ENCODE measurements around the gene SLC25A40.
"Not testable (repeated sequence)": the region's sequence is repeated elsewhere in the genome, so short reads cannot be mapped to it uniquely, and the experiment has no call there.

SLC25A40 gene, protein sequence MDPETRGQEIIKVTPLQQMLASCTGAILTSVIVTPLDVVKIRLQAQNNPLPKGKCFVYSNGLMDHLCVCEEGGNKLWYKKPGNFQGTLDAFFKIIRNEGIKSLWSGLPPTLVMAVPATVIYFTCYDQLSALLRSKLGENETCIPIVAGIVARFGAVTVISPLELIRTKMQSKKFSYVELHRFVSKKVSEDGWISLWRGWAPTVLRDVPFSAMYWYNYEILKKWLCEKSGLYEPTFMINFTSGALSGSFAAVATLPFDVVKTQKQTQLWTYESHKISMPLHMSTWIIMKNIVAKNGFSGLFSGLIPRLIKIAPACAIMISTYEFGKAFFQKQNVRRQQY

DNA sequence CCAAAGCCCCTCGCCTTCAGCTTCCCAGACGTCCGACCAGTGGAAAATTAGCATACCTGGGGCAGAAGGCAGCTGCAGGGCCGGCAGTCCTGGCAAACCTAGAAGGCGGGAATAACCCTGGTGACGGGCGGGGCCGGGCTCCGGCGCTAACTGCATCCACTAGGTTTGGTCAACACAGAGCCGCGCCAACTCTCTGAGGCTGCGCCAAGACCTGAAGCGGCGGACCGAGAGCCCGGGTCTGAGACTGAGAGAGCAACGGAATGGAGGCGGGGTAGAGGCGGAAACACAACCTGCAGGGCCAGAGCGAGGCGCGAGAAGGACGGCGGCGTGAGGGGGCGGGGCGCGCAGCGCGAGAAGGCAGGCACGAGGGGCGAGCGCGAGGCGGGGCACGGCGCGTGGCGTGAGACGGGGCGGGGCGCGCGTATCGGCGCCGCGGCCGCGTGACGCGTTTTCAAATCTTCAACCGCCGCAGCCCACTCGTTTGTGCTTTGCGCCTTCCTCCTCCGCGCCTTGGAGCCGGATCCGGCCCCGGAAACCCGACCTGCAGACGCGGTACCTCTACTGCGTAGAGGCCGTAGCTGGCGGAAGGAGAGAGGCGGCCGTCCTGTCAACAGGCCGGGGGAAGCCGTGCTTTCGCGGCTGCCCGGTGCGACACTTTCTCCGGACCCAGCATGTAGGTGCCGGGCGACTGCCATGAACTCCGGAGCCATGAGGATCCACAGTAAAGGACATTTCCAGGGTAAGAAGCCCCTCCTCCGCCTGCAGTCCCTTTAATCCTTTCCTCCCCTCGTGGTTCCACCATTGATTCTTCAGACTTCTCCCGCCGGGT is at the start of gene SLC25A40, which contains the start of gene DBF4:
SLC25A40 (minus strand) TSS at position 321 of the 829 bp plus-strand sequence. CDS start 17,633 bp downstream, outside the sequence.
DBF4 (plus strand) TSS at position 454 of the 829 bp plus-strand sequence; CDS start at position 694, 240 bp downstream.
- peak; percentile 79 for DNase-seq (ENCODE audit: low spot score)

DNA sequence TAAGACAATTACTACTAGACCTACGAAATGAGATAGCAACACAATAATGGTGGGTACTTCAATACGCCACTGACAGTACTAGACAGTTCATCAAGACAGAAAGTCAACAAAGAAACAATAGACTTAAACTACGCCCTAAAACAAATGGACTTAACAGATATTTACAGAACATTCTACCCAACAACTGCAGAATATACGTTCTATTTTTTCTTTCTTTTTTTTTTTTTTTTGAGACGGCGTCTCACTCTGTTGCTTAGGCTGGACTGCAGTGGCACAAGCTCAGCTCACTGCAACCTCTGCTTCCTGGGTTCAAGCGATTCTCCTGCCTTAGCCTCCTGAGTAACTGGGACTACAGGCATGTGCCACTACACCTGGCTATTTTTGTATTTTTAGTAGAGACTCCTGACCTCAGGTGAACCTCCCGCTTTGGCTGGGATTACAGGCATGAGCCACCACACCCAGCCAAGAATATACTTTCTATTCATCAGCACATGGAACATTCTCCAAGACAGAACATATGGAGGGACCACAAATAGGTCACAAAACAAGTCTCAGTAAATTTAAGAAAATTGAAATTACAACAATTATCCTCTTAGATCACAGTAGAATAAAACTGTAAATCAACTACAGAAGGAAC is 46.7 kb upstream of the SLC25A40 start:
- DNase-seq (ENCODE audit: low spot score): not testable (repeated sequence)

DNA sequence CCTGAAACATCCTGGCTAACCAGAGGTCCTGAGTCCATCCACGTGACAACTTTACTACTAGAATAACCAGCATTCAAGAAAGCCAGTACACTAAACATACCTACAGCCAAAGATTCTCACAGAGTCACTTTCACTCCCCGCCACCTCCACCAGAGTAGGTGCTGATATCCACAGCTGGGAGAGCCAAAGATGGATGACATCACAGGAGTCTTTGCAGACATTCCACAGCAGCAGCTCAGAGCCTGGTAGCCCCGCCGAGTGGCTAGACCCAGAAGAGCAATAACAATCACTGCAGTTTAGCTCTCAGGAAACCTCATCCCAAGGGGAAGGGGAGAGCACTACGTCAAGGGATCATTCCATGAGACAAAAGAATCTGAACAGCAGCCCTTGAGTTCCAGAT is 44.4 kb upstream of the SLC25A40 start:
- DNase-seq (ENCODE audit: low spot score): no peak

DNA sequence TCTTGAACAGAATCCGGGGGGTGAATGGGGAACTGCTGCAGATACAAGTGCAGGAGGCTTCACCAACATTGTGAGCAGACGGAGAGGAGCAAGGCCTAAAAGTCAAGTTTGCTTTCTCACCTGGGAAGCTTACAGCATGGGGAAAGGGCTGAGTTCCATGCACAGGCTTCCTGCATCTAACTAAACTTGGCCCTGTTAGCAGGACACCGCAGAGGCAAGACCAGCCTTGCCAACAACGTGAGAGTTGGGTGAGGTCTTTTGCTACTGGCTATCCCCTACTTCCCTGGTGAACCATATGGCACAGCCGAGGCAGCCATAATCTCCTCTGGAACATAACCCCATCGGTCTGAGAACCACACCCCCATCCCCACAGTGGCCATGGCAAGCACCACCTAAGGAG is 43.7 kb upstream of the SLC25A40 start:
- DNase-seq (ENCODE audit: low spot score): no peak

DNA sequence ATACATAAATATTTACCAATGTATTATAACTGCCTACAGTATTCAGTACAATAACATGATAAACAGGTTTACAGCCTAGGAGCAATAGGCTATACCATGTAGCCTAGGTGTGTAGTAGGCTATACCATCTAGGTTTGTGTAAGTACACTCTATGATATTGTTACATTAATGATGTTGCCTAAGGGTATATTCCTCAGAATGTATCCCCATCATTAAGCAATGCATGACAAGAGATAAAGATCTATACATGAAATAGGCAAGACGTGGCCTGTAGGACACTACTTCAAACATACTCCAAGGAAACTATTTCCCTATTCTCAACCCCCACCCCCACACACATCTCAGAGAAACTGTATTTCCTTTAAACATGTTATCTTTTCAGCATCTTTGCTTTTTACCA is 42.6 kb upstream of the SLC25A40 start:
- no peak for DNase-seq (ENCODE audit: low spot score)

DNA sequence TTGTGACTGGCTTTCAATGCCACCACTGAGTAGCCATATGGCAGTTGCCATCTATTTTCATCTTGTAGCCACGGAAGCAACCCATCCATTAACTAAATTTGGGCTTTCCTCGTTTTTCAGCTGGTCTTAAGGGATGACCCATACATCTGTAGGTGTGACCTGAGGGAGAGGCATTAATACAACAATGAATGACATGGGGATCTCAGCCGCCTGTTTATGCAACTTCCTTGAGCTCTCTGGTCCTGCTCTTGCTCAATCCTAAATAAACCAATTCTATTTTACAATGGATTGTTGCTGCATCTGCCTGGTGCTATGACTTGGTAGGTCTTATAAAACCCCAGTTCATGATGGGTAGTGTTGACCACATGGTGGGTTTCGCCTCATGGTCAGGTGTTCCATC is 36.0 kb upstream of the SLC25A40 start:
- no peak for DNase-seq (ENCODE audit: low spot score)

DNA sequence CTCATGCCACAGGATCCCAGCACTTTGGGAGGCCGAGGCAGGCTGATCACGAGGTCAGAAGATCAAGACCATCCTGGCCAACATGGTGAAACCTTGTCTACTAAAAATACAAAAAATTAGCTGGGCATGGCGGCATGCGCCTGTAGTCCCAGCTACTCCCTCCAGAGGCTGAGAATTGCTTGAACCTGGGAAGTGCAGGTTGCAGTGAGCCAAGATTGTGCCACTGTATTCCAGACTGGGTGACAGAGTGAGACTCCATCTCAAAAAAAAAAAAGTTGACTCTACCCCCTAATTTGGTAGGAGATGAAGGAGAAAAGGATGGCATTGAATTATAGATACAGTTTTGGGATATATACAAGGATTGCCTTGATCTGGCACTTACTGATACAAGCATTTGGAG is 32.7 kb upstream of the SLC25A40 start:
- DNase-seq (ENCODE audit: low spot score): not testable (repeated sequence)

- not testable (repeated sequence) for DNase-seq (ENCODE audit: low spot score)
Observed at GRCh38 chr7:87907136-87907906, 31.2 kb upstream of the SLC25A40 start.

- no peak for DNase-seq (ENCODE audit: low spot score)
Observed at GRCh38 chr7:87899255-87899654, 23.1 kb upstream of the SLC25A40 start.

GRCh38 chr7:87895363-87895762 is 19.2 kb upstream of the SLC25A40 start:
- no peak for DNase-seq (ENCODE audit: low spot score)

DNA sequence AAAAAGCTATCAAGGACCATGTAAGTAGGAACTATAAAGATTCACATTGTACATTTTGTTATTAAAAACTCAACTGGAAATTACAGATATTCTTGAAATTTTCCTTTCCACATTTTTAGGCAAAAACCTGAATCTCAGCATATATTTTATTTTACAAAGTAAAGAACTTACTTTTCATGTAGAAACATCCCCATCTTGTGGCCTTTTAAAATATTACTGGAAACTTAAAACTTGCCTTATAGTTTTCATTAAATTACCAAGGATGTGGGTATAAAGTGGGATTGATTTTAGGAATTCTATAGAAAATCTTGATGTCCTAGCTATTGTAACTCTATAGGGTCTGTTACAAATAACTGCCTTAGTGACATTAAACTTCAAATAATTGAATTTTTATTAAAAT is 10.7 kb upstream of the SLC25A40 start:
- DNase-seq (ENCODE audit: low spot score): no peak

- DNase-seq (ENCODE audit: low spot score): no peak
Observed at GRCh38 chr7:87885018-87885417, 8.9 kb upstream of the SLC25A40 start.

DNA sequence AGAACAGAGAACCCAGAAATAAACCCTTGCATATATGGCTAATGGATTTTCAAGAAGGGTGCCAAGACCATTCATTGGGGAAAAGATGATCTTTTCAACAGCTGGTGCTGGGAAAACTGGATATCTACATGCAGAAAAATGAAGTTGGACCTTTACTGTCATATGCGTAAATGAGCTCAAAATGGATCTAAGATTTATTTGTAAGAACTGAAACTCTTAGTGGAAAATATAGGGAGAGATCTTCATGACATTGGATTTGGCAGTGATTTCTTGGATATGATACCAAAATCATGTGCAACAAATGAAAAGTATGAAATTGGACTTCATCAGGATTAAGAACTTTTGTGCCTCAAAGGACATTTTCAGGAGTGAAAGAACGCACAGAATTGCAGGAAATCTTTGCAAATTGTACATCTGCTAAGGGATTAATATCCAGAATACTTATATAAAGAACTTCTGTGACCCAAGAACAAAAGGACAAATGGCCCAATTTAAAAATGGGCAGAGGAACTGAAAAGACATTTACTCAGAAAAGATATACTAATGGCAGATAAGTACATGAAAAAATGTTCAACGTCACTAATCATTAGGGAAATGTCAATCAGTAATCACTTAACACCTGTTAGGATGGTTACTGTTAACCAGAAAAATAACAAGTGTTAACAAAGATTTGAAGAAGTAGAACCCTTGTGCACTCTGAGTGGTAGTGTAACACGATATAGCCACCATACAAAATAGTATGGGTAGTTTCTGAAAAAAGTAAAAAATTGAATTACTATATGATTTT is 6.2 kb upstream of the SLC25A40 start:
- no peak for DNase-seq (ENCODE audit: low spot score)

DNA sequence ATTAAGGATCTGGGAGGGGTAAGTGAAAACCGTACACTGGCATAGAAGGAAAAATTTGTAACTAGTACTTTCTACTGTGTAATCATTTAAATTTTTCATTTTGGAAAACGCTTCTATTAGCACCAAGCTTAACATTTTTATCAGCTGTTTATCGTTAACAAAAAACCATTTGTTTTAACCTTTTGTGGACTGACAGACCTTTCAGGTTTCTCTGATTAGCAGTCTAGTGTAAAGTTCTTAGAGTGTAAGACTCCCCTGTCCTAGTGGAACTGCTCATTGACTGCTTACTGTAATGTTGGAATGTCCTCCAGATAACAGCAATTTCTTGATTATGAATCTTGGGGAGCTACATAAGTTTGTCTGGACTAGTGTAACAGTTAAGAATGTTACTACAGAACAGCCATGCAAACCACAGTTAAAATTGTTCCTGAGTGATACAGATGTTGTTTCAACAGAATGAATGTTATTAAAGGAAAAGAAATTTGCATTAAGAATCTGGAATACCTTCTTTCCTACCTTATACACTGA is 2.1 kb upstream of the SLC25A40 start:
- no peak for DNase-seq (ENCODE audit: low spot score)

- no peak for DNase-seq (ENCODE audit: low spot score)
Observed at GRCh38 chr7:87877366-87878040, 1.3 kb upstream of the SLC25A40 start.

DNA sequence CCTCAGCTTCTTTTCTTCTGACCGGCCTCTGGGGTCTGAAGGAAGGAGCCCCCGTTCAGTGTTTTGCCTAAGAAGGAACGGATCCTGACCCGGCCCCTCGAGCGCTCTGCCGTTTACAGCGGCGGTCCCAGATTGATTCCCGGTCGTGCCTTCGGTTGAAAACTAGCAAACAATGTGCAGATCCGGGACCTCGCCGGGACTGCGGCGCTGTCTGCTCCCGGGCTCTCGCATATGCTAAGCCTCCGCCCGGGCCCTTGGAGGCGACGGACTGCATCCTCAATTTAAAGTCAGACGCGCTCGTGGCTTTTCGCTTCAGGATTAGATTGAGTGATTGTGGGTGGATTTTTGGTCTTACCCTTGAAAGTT is 692 bp upstream of the SLC25A40 start:
- DNase-seq (ENCODE audit: low spot score): peak; percentile 61

GRCh38 chr7:87875151-87876039 is 765 bp downstream of the SLC25A40 start:
- peak; percentile 13 for DNase-seq (ENCODE audit: low spot score)

DNA sequence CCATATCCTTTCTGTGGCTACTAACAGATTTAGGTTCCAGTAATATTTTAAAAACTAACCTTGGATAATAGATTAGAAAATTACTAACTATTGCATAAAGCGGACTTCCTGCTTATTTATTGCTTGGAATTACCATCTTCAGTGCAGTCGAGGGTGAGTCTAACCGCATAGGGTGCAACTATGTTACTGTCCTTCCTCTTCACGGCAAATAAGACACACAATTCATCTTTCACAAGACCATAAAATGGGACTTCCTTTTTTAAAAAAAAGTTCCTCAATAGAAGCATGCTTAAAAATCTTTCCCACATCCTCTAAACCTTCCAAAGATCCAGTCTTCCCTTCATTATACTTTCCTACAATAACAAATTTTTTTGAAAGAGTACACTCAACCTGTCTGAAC is 2.1 kb downstream of the SLC25A40 start:
- DNase-seq (ENCODE audit: low spot score): no peak

- not testable (repeated sequence) for DNase-seq (ENCODE audit: low spot score)
Observed at GRCh38 chr7:87873328-87873727, 2.8 kb downstream of the SLC25A40 start.
